RCC 7860 (cell line): Measurements from ENCODE around the gene NR4A3.
"Not testable (repeated sequence)": the region's sequence is repeated elsewhere in the genome, so short reads cannot be mapped to it uniquely, and the experiment has no call there.

Experiments
- DNase-seq: peaks from one replicate; pipeline ENCODE4 v3.0.0-alpha.2; 2015; ENCODE audit warnings: low spot score
- FAIRE-seq: peaks from 2 replicates; lab custom pipeline; 2012; peaks lifted over from hg19 to GRCh38; lab: Jason Lieb, UNC

Gene NR4A3

GRCh38 chr9:99832558-99832864, 10.8 kb downstream of the NR4A3 start:
- DNase-seq: no peak
- no peak for FAIRE-seq

DNA sequence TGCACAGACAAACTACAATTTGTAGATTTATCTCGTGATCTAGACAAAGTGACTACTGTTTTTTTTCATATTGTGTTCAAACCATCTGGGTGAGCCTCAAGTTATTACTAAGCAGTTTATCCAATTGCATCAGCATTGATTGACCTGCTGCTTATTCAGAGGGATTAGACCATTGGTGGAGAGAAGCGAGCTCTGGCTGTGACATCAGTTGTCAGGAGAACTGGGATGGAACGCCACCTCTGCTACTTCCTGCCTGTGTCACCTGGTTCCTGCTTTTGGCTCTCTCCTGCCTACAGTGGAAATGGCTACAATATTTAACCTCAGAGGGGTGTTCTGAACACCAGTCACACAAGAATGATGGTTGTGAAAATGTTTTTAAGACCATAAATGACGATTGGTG, 12.1 kb downstream of the NR4A3 start:
- FAIRE-seq (no peak), DNase-seq (no peak)

DNA sequence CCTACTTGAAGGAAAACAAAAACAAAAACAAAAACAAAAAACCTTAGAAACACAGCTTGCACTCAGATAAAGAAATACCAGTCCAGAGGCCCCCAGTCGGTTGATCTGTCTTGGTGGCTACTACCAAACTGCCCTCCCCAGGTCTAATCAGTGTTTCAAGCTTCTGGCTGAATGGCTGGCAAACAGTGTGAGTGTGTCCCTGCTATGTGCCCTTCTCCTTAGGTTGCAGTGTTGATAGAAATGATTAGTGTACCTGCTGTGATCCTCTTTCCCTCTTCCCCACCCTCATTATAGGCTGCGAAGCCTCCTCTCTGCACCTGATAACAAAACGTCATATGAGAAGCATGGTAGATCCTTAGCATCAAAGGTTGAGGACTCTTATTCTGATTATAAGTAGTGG, 12.8 kb downstream of the NR4A3 start:
- DNase-seq (no peak), FAIRE-seq (no peak)

DNA sequence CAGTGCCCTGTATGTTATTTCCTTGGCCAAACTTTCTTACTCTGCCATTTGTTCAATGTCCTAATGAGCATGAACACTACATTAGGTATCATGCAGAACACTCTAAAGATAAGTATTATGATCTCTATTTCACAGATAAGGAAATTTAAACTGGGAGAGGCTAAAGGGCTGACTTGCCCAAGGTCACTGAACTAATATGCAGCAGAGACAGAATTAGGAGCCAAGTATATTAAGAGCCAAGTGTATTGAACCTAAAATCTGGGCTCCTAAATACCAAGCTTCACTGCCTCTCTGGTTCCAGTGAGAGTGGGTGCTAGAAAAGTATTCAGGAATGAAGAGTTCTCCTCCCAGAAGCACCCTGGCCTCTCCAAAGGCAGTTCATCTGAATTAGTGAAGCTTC, 13.5 kb downstream of the NR4A3 start:
- DNase-seq: no peak
- no peak for FAIRE-seq

DNA sequence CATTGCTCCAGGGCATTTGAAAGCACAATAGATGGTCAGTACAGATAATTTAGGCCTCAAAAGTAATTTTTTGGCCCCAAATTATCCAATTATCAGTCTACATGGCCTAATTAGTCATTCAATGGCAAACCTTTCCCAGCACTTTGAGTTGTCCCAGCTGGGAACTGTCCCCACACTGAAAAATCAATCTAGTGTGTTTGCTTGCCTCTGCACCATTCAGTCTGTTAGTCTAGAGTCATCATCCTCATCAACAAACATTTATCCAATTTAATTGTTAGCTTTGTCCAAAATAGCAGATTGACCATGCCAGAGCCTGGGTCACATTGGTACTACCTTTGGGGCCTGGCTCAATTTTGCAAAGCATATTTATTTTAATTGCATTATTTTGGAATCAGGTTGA, 13.9 kb downstream of the NR4A3 start:
- FAIRE-seq (no peak), DNase-seq (no peak)

DNA sequence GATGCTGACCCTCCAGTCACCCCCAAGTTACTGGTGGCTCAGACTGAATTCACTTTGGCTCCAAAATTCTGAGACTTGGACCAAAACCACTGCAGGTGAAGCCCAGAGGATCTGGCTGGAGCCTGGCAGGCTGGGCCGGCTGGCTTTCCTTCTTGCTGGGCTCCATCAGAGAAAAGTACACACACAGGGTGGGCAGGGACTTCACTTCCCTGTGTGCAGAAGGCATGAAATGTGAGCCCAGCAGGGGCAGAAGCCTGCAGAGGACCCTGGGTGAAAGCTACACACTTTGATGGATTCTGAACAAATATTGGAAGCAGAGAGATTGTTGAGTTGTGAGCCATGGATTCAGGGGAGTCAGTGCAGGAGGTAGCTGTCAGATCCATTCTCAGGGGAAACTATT, 18.4 kb downstream of the NR4A3 start:
- DNase-seq (no peak), FAIRE-seq (no peak)

GRCh38 chr9:99845063-99845462, 23.4 kb downstream of the NR4A3 start:
- no peak for FAIRE-seq
- DNase-seq: no peak

- FAIRE-seq: no peak
Observed at GRCh38 chr9:99848447-99848846, 26.8 kb downstream of the NR4A3 start.

DNA sequence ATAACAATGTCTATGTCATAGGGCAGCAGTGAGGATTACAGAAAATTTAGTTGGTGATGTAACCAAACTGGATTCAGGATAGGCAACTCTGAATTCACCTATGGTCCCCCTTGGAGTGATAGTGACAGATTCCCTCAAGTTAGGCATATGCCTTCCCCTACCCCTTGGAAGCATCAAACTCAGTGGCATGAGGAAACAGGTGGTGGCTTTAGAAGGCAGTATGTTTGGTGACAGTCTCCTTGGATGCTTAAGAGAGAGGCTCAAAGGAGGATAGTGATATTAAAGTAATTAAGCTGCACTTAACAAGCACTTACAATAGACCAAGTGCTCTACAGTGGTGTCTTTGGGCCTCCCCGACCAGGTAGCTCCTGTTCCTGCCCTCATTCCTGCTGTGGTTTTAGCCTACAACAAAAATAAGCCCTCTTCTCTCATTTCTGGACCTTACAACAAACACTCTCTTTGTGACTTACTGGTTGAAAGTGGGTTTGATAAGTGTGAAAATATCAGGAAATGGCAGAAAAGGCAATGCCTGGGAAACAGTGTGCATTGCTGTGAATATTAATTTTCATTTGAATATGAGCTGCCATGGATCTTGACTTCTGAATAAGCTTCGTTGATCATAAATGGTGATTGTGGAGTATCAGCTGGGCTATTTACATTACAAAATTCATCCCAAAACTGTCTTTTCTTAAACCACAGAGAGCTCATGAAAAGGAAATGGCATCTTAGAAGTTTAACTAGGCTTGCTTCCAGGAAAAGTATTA, 29.2 kb downstream of the NR4A3 start:
- DNase-seq: no peak
- FAIRE-seq: no peak

More at GRCh38 chr9:99848447-99848846, 26.8 kb downstream of the NR4A3 start:
- no peak for DNase-seq

GRCh38 chr9:99851500-99851822, 29.8 kb downstream of the NR4A3 start:
- FAIRE-seq (no peak), DNase-seq (no peak)

- FAIRE-seq (no peak), DNase-seq (no peak)
Observed at GRCh38 chr9:99852617-99853016, 30.9 kb downstream of the NR4A3 start.

DNA sequence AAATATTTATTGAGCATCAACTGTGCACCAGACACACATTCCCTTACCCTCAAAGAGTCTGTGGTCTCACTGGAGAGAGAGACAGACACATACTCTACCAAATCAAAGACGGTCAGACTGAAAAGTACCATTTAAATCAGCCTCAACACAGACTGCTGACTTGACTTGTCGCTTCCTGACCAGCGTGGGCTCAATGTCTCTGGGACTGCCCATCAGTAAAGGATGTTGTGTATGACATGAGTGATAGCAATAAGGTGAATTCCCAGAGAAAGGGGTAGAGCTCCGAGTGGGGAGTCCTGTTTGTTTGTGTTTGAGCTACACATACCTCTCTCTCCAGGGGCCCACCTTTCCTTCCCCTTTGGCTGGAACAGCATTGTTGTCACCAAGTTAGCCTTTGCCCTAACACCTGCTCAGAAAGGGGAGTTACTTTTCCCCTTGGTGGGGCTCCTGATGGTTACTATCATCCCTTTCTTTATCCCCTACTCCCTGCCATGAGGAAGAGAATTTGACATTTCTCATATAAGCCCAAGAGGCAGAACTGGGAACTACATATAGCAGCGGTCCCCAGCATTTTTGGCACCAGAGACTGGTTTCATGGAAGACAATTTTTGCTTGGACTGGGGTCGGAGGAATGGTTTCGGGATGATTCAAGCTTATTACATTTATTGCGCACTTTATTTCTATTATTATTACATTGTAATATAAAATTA, 33.9 kb downstream of the NR4A3 start:
- no peak for FAIRE-seq
- no peak for DNase-seq

GRCh38 chr9:99857576-99857975, 35.9 kb downstream of the NR4A3 start:
- DNase-seq, FAIRE-seq: not testable (repeated sequence)

- DNase-seq: no peak
- FAIRE-seq: no peak
Observed at GRCh38 chr9:99858087-99858486, 36.4 kb downstream of the NR4A3 start.

GRCh38 chr9:99859243-99859980, 37.7 kb downstream of the NR4A3 start:
- DNase-seq (no peak), FAIRE-seq (no peak)

GRCh38 chr9:99860266-99860665, 38.6 kb downstream of the NR4A3 start:
- no peak for DNase-seq
- FAIRE-seq: no peak

GRCh38 chr9:99863955-99864354, 42.3 kb downstream of the NR4A3 start:
- DNase-seq (no peak), FAIRE-seq (no peak)

DNA sequence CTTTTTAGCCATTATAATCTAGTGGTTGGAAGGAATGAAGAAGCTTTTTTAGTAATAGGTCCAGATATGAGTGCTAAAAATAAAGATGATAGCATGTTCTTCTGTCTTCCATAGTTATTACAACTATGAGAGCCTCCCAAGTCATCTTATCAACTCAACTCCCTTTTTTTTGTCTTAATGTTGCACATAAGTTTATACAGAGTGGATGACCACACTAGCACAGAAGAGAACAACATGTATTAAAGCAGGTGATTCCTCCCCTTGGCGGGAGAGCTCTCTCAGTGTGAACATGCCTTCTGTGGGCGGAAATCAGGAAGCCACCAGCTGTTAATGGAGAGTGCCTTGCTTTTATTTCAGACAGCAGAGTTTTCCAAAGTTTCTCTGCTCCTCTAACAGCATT, 44.7 kb downstream of the NR4A3 start:
- FAIRE-seq (no peak), DNase-seq (no peak)

DNA sequence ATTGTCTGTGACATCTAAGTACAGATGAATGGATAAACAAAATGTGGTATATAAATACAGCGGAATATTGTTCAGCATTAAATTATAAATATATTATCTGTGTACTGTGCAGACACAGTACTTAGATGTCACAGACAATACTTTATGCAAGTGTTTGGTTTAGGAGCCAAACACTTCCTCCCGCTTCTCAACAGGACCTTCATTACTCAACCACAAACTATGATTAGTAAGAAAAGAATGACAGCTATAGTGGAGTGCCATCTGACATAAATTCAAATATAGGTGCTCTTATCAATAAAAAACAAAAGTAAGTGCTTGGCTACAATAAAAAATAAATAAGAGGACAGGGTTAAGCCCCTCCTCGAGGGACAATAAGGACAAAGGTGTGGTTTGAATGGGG, 45.9 kb downstream of the NR4A3 start:
- no peak for DNase-seq
- FAIRE-seq: no peak

GRCh38 chr9:99867968-99868367, 46.3 kb downstream of the NR4A3 start:
- FAIRE-seq (no peak), DNase-seq (no peak)

DNA sequence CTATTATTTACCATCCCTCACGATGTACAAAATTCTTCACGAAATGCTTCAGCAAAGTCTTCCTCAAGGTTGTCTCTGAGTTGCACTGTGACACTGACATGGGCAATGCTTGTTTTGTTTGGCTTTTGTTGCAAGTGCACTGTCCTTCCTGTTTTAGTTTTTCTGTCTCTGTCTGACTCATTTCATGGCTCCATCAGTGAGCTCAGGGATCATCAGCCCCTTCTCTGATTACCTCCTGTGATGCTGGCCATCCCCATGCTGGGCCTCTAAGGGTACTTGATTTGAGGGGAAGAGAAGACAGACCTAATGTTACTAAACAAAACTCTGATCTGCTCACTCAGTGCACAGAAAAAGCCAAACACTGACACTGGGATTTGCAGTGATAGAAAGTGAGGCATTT, 47.2 kb downstream of the NR4A3 start:
- FAIRE-seq: no peak
- no peak for DNase-seq

GRCh38 chr9:99870126-99870525, 48.4 kb downstream of the NR4A3 start:
- FAIRE-seq (no peak), DNase-seq (no peak)
